GM12878 (cell line): ENCODE measurements around the gene TSBP1. TPM values are rescaled to one million over a fixed set of nuclear protein-coding genes. Genes with fewer than 3 reads are reported as not detected.
"Not testable (repeated sequence)": the region's sequence is repeated elsewhere in the genome, so short reads cannot be mapped to it uniquely, and the experiment has no call there.

Source experiments
- ATAC-seq: fragments of 200-7000 bp; cut with Tn5 transposase; 3 replicates; pipeline ENCODE4 v1.9.1; 2020; ENCODE audit warnings: mild to moderate bottlenecking, moderate library complexity
- BruUV-seq: library from RNA; stranded (reverse); fragments of 400-500 nt; replicated peaks from 2 replicates; lab custom pipeline; 2021; lab: Mats Ljungman, UMichigan
- CTCF ChIA-PET: fragments of 300-600 bp; sonication (Branson Sonifier 250); formaldehyde crosslinking; extraction: SDS; loops from one replicate; lab custom pipeline; 2021; ENCODE audit warnings: inconsistent platforms; lab: Yijun Ruan, JAX
- POLR2A ChIA-PET: fragments of 350-600 bp; formaldehyde crosslinking; extraction: SDS; loops from one replicate; lab custom pipeline; 2021; ENCODE audit warnings: inconsistent platforms; lab: Charles Lee
- RAD21 ChIA-PET: fragments of 300-600 bp; sonication (Branson Sonifier 250); formaldehyde crosslinking; loops from one replicate; lab custom pipeline; 2023; ENCODE audit warnings: antibody characterized with exemption; ENCODE audit not compliant: unreplicated experiment; lab: Charles Lee
- SMC1A ChIA-PET: fragments of 300-600 bp; sonication (Branson Sonifier 250); formaldehyde crosslinking; loops from one replicate; lab custom pipeline; 2023; ENCODE audit not compliant: unreplicated experiment, uncharacterized antibody; lab: Charles Lee
- DNase-seq: peaks from one replicate; pipeline ENCODE4 v3.0.0-alpha.2; 2011; ENCODE audit warnings: low read depth, low spot score
- FAIRE-seq: peaks from 3 replicates; lab custom pipeline; 2011; peaks lifted over from hg19 to GRCh38; lab: Jason Lieb, UNC
- H2AFZ ChIP-seq: 2 replicates; pipeline ENCODE4 v1.6.0; 2011; ENCODE audit warnings: low read depth, low read length, control low read depth; ENCODE audit not compliant: control insufficient read depth
- H3K27ac ChIP-seq: 2 replicates; pipeline ENCODE4 v1.5.1; 2011; ENCODE audit warnings: control low read depth; ENCODE audit not compliant: control insufficient read depth, insufficient read depth
- H3K27me3 ChIP-seq, 2 experiments: replicated peaks in 1 of 2; 2 replicates each; pipeline versions ENCODE4 v1.6.0 to v1.6.1; 2011; ENCODE audit warnings: low read length in 1 of 2; ENCODE audit not compliant: control insufficient read depth in 2 of 2, insufficient read depth in 2 of 2
- H3K36me3 ChIP-seq, 2 experiments: 2 replicates each; pipeline ENCODE4 v1.5.1; 2011; ENCODE audit warnings: low read length in 1 of 2; ENCODE audit not compliant: control insufficient read depth in 2 of 2, insufficient read depth in 2 of 2
- H3K4me1 ChIP-seq: 2 replicates; pipeline ENCODE4 v1.6.1; 2011; ENCODE audit warnings: mild to moderate bottlenecking, low read length, moderate library complexity, mixed read lengths; ENCODE audit not compliant: control insufficient read depth, insufficient read depth
- H3K4me2 ChIP-seq: 2 replicates; pipeline ENCODE4 v1.6.0; 2011; ENCODE audit warnings: control low read depth; ENCODE audit not compliant: control insufficient read depth, insufficient read depth
- H3K4me3 ChIP-seq: fragments of 200-600 bp; sonication (generic); 2 replicates; pipeline ENCODE4 v1.5.1; 2016
- H3K79me2 ChIP-seq: 2 replicates; pipeline ENCODE4 v1.6.0; 2011; ENCODE audit warnings: low read length; ENCODE audit not compliant: control insufficient read depth, insufficient read depth
- H3K9ac ChIP-seq: 2 replicates; pipeline ENCODE4 v1.8.0; 2011; ENCODE audit warnings: low read length, control low read depth, mixed read lengths; ENCODE audit not compliant: control insufficient read depth, insufficient read depth
- H3K9me3 ChIP-seq: replicated peaks from 3 replicates; pipeline ENCODE4 v1.5.1; 2011; ENCODE audit warnings: mild to moderate bottlenecking, low read length; ENCODE audit not compliant: control insufficient read depth, insufficient read depth
- H4K20me1 ChIP-seq: 2 replicates; pipeline ENCODE4 v1.6.0; 2011; ENCODE audit not compliant: control insufficient read depth, insufficient read depth
- BACH1 ChIP-seq: fragments of 450-650 bp; IDR thresholded peaks from 2 replicates; pipeline ENCODE4 v1.6.1; 2017; ENCODE audit warnings: mild to moderate bottlenecking, borderline replicate concordance
- CREB1 ChIP-seq: IDR thresholded peaks from 2 replicates; pipeline ENCODE4 v1.6.1; 2012; ENCODE audit warnings: low read depth, mild to moderate bottlenecking, inconsistent platforms
- CREM ChIP-seq: IDR thresholded peaks from 2 replicates; pipeline ENCODE4 v1.6.1; 2014; ENCODE audit warnings: antibody characterized with exemption, low read depth
- NFIC ChIP-seq: IDR thresholded peaks from 2 replicates; pipeline ENCODE4 v1.6.1; 2012; ENCODE audit warnings: low read depth, mild to moderate bottlenecking, inconsistent platforms, low read length, moderate library complexity
- NFYB ChIP-seq: IDR thresholded peaks from 2 replicates; pipeline ENCODE4 v1.6.1; 2011; ENCODE audit warnings: low read depth, mild to moderate bottlenecking, low read length, improper control_type of control experiment, moderate library complexity; ENCODE audit not compliant: insufficient read depth
- NRF1 ChIP-seq: conservative IDR thresholded peaks from 2 replicates; pipeline ENCODE4 v1.6.1; 2011; ENCODE audit warnings: mild to moderate bottlenecking, low read depth, low read length, improper control_type of control experiment
- RCOR1 ChIP-seq: conservative IDR thresholded peaks from 2 replicates; pipeline ENCODE4 v1.6.1; 2012; ENCODE audit warnings: low read depth, low read length, improper control_type of control experiment
- SMARCA5 ChIP-seq: fragments of 450-650 bp; IDR thresholded peaks from 2 replicates; pipeline ENCODE4 v1.6.1; 2017; ENCODE audit warnings: mild to moderate bottlenecking
- SREBF1 ChIP-seq: IDR thresholded peaks from 2 replicates; pipeline ENCODE4 v1.6.1; 2012; ENCODE audit warnings: mild to moderate bottlenecking, low read length
- ZNF24 ChIP-seq: fragments of 450-650 bp; IDR thresholded peaks from 2 replicates; pipeline ENCODE4 v1.6.1; 2017; ENCODE audit warnings: antibody characterized with exemption, mild to moderate bottlenecking
- ZNF384 ChIP-seq: IDR thresholded peaks from 2 replicates; pipeline ENCODE4 v1.6.1; 2012; ENCODE audit warnings: low read depth, mild to moderate bottlenecking, low read length, improper control_type of control experiment, borderline replicate concordance
- WGBS: methylation state at CpG from one replicate; pipeline ENCODE4 v1.1.6; 2016; ENCODE audit warnings: low lambda C conversion rate; ENCODE audit not compliant: insufficient replicate concordance, insufficient coverage; ENCODE audit errors: missing lambda C conversion rate; 5-methylcytosine and 5-hydroxymethylcytosine counted together
- in situ Hi-C: fragments of 300-500 bp; cut with MboI; formaldehyde crosslinking; loops from 9 replicates; pipeline ENCODE4 v1.14.3; 2018; ENCODE audit warnings: mixed read lengths
- intact Hi-C: fragments of 100-400 bp; cut with micrococcal nuclease; formaldehyde crosslinking; loops from one replicate; pipeline ENCODE4 v1.14.2; 2022; ENCODE audit not compliant: unreplicated experiment
- polyA plus RNA-seq, 11 experiments: library from polyadenylated mRNA; depleted of rRNA in 4 of 11; unstranded in 6 of 11; stranded (reverse) in 5 of 11; fragments of >200 nt; fragmentation: Nextera tagmentation in 4 of 11; fragmentation: Illumina TruSeq in 1 of 11; extraction: Ambion mirVana in 4 of 11; extraction: Trizol in 1 of 11; gene quantifications; 1 replicate in 1 of 11; 2 replicates in 10 of 11; pipeline versions ENCODE4 v1.2.1 to v1.2.3, GENCODE V29; 2011 to 2016; ENCODE audit warnings: inconsistent platforms in 2 of 11, missing spikeins in 2 of 11, low read depth in 1 of 11
- total RNA-seq, 4 experiments: library from RNA; depleted of rRNA in 3 of 4; stranded (reverse); fragments of >200 nt in 3 of 4; fragmentation: Illumina TruSeq in 1 of 4; extraction: Trizol in 1 of 4; gene quantifications; 2 replicates each; pipeline versions ENCODE4 v1.2.1 to v1.2.3, GENCODE V29; 2013 to 2021

TSBP1 gene
- total and polyA plus RNA-seq, 10 of the 15 experiments (the other 5 are each of a cell fraction or from before 2014, with no cell fraction given) = not detected

- ChIA-PET RAD21 (no interaction called here), POLR2A (interaction anchor here (1.4 kb wide), 1 partner anchor 9 kb away, joined by 3 read pairs; no protein-coding TSS in a partner anchor), CTCF (interaction anchor here (0.9 to 1.0 kb wide), 2 partner anchors 9 kb away, joined by 3 to 4 read pairs; no protein-coding TSS in a partner anchor), SMC1A (interaction anchor here (0.9 kb wide), 1 partner anchor 43 kb away, joined by 4 read pairs; no protein-coding TSS in a partner anchor)
- Histone ChIP-seq H3K36me3 (no peaks in the 10 kb centered on the region), H3K4me3 (no peak overlapping the region), H4K20me1 (no peaks in the 10 kb centered on the region), H3K27me3 (no peaks in the 10 kb centered on the region), H3K4me2 (no peak overlapping the region), H3K9me3 (no peaks in the 10 kb centered on the region), H2AFZ (no peak overlapping the region), H3K27ac (no peak overlapping the region), H3K4me1 (no peaks in the 10 kb centered on the region), H3K79me2 (no peaks in the 10 kb centered on the region), H3K9ac (no peak overlapping the region)
- DNase-seq (no peak), ATAC-seq (no peak), FAIRE-seq (no peak)
- no TSS peak for BruUV-seq
- intact Hi-C loops = no loop called here
- 23% methylated on average over 2 of the region's 2 CpGs for WGBS
- in situ Hi-C loops = no loop called here
- TF ChIP-seq CREB1 (no peak), SREBF1 (no peak), SMARCA5 (no peak), BACH1 (no peak), ZNF24 (no peak), RCOR1 (no peak), NRF1 (no peak), NFYB (no peak), CREM (no peak), ZNF384 (no peak), NFIC (no peak)
Observed at GRCh38 chr6:32288426-32288825, 83.3 kb downstream of the TSBP1 start.

GRCh38 chr6:32273801-32274577 lies 97.7 kb downstream of the TSBP1 start:
- H3K27me3 ChIP-seq, DNase-seq, H3K27ac ChIP-seq, POLR2A ChIA-PET, H3K9me3 ChIP-seq, H3K36me3 ChIP-seq, in situ Hi-C loops, H2AFZ ChIP-seq, H4K20me1 ChIP-seq, intact Hi-C loops, BruUV-seq, ATAC-seq, H3K4me1 ChIP-seq, H3K9ac ChIP-seq, H3K4me3 ChIP-seq, RAD21 ChIA-PET, H3K4me2 ChIP-seq, H3K79me2 ChIP-seq: not testable (repeated sequence)
- ChIA-PET CTCF (interaction anchor here (1.1 to 1.4 kb wide), 2 partner anchors 28 to 427 kb away, joined by 3 read pairs; no protein-coding TSS in a partner anchor), SMC1A (interaction anchor here (0.7 kb wide), 2 partner anchors 80 to 140 kb away, joined by 3 read pairs; no protein-coding TSS in a partner anchor)
- 91% methylated on average over 2 of the region's 2 CpGs for WGBS
- FAIRE-seq = peak; percentile 54
